ENCODE results near the gene ELMO1.

GRCh38 chr7:37069336-37069735 lies 379.3 kb downstream of the ELMO1 start:
- TF ChIP-seq POLR2A (IDR thresholded peaks at IDR 0.05; ENCODE audit: low read length) (no peak), GATA1 (IDR thresholded peaks at IDR 0.05; ENCODE audit: low read depth, low read length) (no peak)
